Measurements from ENCODE around the gene FHAD1. TPM values are rescaled to one million over a fixed set of nuclear protein-coding genes. Genes with fewer than 3 reads are reported as not detected.
A peak's percentile ranks its signal among the peaks of the same experiment; 100 is the strongest.

Gene FHAD1
- total RNA-seq, 4 donors from 2014 or later, result 0.95 to 1.7 TPM; not detected in 2

DNA sequence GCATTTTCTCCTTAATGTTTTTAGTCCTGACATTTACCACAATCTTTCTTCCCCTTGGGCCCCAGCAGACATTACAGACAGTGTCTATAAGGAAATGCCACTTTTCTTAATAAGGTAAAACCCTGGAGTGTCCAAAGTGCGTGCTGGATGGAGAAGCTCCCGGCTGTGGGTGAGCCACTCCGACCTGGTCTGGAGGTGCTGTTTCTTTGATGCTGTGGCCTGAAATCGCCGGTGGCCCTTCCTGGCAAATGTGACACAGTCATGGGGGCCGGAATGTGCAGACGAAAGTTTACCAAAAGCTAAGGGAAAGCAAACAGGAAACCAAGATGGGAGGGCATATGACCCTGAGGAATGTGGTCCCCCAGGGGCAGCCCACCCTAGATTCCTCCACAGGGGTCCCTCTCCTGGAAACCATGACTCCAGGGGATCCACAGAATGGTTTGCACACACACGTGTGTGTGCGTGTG, 77.9 kb downstream of the FHAD1 start:
- no peaks in the 10 kb centered on the region for H3K9me3 ChIP-seq
- H3K27ac ChIP-seq, result peak overlapping the region in 2 of 4 donors; percentile 26 to 89
- no peaks in the 10 kb centered on the region for H3K36me3 ChIP-seq
- no peaks in the 10 kb centered on the region for H3K27me3 ChIP-seq
- H3K4me3 ChIP-seq, result no peak overlapping the region
- peak in 1 of 3 donors; percentile 53 for DNase-seq
- H3K4me1 ChIP-seq, result peaks cover 0 to 26% (median 4%) of the 10 kb centered on the region in 4 donors
- TF ChIP-seq POLR2A (IDR thresholded peaks at IDR 0.05), result no peak
- TF ChIP-seq, protein P1, sequence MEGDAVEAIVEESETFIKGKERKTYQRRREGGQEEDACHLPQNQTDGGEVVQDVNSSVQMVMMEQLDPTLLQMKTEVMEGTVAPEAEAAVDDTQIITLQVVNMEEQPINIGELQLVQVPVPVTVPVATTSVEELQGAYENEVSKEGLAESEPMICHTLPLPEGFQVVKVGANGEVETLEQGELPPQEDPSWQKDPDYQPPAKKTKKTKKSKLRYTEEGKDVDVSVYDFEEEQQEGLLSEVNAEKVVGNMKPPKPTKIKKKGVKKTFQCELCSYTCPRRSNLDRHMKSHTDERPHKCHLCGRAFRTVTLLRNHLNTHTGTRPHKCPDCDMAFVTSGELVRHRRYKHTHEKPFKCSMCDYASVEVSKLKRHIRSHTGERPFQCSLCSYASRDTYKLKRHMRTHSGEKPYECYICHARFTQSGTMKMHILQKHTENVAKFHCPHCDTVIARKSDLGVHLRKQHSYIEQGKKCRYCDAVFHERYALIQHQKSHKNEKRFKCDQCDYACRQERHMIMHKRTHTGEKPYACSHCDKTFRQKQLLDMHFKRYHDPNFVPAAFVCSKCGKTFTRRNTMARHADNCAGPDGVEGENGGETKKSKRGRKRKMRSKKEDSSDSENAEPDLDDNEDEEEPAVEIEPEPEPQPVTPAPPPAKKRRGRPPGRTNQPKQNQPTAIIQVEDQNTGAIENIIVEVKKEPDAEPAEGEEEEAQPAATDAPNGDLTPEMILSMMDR (IDR thresholded peaks at IDR 0.05), result no peak

DNA sequence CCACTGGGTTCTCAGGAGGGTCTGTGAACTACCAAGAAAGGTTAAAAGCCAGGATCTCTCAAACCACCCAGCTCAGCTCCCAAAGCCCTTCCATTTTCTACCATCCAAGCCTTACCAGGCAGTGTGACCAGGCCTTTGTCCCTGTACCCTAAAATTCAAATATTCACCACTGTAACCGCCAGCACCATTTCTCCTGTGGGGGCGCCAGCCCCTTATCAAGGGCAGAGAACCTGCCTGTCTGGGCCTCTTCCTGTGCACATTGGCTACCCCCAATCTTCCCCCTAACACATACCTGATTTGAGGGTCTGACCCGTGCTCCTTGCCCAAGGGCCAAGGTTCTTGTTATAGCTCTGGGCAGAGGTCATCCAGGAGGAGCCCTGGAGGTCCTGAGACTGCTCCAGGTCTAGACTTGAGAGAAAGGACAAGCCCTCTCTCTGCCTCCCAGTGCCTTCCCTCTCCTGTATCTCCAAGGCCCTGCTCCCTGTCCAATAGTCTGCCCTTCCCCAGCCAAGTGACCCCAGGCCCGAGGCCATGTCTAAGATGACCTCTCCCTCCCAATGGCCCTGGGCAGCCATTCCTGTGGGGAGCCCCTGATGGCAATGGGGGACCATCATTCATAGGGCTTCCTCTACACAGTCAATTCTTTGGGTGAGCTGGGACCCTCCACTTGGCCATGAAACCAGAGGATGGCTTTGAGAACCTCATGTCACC, 78.5 kb downstream of the FHAD1 start:
- H3K4me3 ChIP-seq, result no peak overlapping the region
- H3K9me3 ChIP-seq, result no peaks in the 10 kb centered on the region
- no peak overlapping the region for H3K27ac ChIP-seq
- peak in 1 of 3 donors; percentile 45 for DNase-seq
- peaks cover 0 to 26% (median 4%) of the 10 kb centered on the region in 4 donors for H3K4me1 ChIP-seq
- no peaks in the 10 kb centered on the region for H3K36me3 ChIP-seq
- H3K27me3 ChIP-seq, result no peaks in the 10 kb centered on the region
- TF ChIP-seq, protein P1 (IDR thresholded peaks at IDR 0.05), result no peak
- no peak for TF ChIP-seq POLR2A (IDR thresholded peaks at IDR 0.05)

DNA sequence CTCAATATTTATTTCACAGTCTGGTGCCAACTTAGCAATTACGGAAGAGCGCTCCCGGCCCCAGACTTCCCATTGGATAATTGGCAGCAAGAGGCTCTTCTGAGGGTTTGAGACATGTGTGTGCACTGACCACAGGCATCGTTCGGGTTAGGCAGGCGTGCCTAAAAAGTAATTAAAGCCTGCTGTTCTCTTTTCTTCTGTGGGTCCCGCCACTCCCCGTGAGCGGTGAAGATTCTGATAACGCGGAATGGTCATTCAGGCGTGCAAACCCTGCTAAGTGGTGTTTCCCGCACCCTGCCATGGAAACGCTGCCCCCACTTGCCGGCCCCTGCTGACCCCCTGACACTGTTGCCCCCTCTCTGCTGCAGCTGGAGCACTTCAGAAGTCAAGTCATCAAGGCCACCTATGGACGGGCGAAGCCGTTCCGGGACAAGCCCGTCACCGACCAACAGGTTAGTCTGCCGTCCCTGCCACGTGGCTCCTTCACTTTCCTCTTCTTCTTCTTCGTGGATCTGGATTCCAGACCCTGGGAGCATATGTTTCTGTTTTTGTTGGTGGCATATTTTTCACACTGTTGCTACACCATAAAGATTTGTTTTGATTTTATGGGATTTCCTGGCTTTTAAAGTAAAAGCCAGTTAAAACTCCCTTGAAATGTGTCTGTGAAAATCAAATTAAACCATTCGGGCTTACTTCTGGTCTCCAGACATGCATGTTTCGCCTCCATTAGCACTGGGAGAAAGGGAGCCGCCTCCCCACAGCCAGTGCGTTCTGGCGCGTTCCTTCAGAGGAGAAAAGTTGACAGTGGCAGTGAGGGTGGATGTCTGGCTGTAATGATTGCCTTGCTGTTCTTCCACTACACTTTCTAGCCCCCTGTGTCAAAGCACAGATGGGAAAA, 79.9 kb downstream of the FHAD1 start:
- Histone ChIP-seq H3K4me3 (no peak overlapping the region), H3K27ac (no peak overlapping the region), H3K9me3 (no peaks in the 10 kb centered on the region), H3K27me3 (no peaks in the 10 kb centered on the region), H3K4me1 (peaks cover 0 to 26% (median 4%) of the 10 kb centered on the region in 4 donors), H3K36me3 (no peaks in the 10 kb centered on the region)
- peak in 1 of 3 donors; percentile 40 for DNase-seq
- no peak for TF ChIP-seq POLR2A (IDR thresholded peaks at IDR 0.05)
- TF ChIP-seq, protein P1 (IDR thresholded peaks at IDR 0.05), result no peak

DNA sequence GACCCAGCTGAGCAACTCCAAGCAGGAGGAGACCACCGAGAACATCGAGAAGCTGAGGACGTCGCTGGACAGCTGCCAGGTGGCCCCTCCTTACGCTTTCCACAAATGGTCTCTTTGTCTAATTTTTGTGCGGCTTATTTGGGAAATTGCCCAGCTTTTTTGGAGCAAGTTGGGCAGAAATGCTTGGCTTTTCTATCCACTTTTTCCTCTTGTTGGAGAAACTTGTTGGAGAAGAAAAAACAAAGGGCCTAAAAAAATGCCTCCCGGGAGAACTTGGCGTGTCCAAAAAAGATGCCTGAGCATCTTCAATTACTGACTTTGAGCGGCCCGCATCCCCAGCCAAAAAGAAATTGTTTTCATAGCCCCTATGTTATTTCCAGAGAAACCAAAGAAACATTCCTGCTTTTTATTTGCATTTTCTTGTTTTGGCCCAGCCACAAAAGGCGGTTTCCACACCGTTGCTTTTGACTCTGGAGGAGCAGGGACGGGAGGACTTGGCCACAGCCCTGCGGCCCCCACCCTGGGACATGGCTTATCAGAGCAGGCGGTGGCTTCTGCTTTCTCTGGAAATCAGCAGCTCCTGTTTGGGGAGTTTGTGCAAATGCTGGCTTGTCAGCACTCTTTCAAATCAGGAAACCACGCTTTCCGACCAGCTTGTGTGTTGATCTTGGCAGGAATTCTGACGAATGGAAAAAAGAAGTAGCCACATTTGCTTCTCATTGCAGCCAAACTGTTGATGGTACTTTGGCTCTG, 81.5 kb downstream of the FHAD1 start:
- DNase-seq, result peak in 1 of 3 donors; percentile 46
- peaks cover 0 to 26% (median 4%) of the 10 kb centered on the region in 4 donors for H3K4me1 ChIP-seq

More for the DNA sequence above, 81.5 kb downstream of the FHAD1 start:
- no peaks in the 10 kb centered on the region for H3K9me3 ChIP-seq
- no peaks in the 10 kb centered on the region for H3K36me3 ChIP-seq
- H3K27me3 ChIP-seq, result no peaks in the 10 kb centered on the region
- no peak overlapping the region for H3K27ac ChIP-seq
- TF ChIP-seq, protein P1 (IDR thresholded peaks at IDR 0.05), result no peak
- no peak for TF ChIP-seq POLR2A (IDR thresholded peaks at IDR 0.05)
- no peak overlapping the region for H3K4me3 ChIP-seq

Data from Peyer's patch (tissue), 4 donors.